SW480 (cell line): ENCODE data around the gene TSPEAR.

Experiments
- DNase-seq: peaks from one replicate; pipeline ENCODE4 v3.0.0-alpha.2; 2016; ENCODE audit warnings: low spot score

The TSPEAR gene

DNA sequence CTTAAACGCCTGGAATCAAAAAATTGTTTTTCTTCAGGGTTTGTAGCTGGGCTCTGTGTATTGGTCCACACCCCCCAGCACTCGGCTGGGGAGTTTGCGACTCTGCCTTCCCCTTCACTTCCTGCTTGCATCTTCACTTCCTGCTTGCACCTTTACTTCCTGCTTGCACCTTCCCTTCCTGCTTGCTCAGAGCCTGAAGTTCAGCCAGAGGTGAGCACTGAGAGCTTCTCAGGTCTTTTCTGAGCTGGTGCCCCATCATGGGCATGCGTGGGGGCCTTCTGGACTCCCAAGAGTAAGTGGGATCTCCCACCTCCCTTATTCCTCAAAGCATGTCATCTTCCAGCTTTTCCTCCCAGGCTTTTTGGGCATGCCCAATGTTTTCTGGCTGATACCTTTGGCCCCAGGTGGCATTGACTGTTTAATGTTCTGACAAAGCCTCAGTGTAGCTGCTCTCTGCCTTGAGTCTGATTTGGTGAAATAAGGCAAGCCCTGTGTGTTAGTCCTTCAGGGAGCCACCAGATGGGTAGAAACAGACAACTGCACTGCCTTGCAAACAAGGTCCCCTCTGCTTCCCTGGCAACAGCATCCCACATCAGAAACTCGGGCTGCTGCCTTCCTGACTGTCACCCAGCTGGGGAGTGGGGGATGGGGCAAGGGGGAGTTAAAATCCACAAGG is 163.6 kb downstream of the TSPEAR start:
- DNase-seq, result no peak

DNA sequence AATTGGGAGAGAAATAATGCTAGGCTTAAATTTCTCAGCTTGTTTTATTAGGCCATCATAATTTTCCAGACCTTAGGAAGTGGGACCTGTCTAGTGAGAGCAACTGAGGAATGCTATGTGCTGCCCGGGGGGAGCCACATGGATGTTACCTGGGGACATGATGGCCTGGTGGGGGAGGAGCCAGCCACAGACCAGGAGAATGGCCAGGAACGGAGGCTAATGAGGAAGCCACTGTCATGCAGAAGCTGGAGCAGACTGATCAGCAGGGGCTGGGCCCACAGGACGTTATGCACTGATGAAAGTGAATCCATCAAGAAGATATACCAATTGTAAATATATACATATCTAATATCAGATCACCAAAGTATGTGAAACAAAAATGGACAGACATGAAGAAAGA is 166.8 kb downstream of the TSPEAR start:
- no peak for DNase-seq

DNA sequence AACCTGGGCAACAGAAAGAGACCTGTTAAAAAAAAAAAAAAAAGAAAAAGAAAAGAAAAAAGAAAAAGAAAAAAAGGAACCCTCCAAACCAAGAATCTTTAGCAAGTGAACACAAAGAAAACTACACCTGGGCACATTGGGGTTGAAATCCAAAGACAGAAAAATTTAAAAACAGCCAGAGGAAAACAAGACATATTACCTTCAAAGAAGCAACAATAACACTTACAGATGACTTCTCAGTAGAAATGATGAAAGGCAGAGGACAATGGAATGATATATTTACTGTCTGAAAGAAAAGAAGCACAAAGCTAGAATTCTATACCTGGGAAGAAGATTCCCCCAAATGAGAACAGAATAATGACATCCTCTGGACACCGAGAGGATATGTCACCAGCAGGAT is 168.7 kb downstream of the TSPEAR start:
- DNase-seq, result no peak

DNA sequence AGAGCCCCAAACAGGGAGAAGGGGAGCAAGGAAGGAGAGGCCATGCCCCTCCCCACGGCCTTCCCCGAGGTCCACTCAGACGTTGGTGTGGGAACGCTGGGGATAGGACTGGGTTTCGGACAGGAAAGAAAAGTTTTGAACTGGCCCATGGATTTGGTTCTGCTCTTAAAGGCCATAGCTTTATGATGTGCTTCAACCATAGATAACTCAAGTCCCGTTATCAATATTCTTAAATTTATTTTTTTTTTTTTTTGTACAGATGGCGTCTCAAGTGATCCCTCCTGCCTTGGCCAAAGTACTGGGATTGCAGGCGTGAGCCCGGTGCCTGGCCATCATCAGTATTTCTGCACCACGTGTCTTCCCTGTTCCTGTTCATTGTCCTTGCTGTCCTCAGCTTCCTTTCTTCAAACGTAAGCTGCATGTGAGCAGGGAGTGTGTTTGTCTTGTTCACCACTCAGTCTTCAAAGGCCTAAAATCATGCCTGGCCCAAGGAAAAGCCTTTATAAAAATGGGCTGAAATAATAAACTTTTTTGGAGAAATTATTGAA is 170.6 kb downstream of the TSPEAR start:
- DNase-seq, result no peak

DNA sequence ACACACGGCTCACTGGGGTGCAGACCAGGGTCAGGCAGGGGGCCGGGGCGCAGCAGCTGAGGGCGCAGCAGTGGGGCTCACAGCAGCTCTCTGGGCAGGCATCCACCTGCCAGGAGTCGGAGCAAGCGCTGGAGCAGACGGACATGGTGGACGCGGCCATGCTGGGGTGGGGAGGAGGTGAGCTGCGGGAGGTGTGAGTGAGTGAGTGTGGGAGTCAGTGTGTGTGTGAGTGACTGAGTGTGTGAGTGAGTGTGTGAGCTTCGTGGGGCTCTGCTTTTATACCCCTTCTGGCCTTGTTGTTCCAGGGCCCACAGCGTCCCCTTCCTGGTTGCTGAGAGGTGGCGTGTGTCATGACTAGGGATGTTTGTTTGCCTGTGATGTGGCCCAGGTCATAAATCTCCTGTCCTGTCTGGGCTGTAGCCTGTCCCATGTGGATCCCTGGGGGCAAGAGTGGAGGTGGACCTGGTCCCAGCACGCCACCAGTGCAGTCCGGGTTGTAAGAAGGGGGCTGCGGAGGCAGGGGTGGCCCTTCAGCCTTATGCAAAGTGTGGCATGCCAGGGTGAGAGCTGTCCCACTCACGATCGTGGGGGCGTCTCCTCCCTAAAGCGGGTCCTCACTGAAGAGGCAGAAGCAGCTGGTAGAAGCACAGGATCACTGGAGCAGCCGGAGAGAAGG is 171.2 kb downstream of the TSPEAR start, which contains the start of gene KRTAP10-1:
KRTAP10-1 (minus strand) TSS at position 205 of the 676 bp plus-strand sequence; CDS start at position 160, 45 bp downstream.
- no peak for DNase-seq

DNA sequence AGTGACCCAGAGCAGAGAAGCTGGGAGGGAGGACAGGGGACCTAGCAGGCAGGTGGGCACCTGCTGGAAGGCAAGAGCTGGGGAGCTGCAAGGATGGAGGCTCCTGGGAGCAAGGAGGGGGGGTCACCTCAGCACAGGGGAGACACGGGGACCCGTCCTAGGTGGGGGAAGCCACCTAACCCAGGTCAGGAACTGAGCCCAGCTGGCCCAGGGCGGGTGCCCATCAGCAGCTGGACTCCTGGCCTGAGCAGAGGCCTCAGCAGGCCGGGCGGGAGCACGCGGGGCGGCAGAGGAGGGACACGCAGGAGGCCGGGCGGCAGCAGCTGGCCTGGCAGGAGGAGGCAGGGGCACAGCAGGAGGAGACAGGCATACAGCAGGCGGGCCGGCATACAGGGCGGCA is 172.3 kb downstream of the TSPEAR start:
- DNase-seq, result no peak

DNA sequence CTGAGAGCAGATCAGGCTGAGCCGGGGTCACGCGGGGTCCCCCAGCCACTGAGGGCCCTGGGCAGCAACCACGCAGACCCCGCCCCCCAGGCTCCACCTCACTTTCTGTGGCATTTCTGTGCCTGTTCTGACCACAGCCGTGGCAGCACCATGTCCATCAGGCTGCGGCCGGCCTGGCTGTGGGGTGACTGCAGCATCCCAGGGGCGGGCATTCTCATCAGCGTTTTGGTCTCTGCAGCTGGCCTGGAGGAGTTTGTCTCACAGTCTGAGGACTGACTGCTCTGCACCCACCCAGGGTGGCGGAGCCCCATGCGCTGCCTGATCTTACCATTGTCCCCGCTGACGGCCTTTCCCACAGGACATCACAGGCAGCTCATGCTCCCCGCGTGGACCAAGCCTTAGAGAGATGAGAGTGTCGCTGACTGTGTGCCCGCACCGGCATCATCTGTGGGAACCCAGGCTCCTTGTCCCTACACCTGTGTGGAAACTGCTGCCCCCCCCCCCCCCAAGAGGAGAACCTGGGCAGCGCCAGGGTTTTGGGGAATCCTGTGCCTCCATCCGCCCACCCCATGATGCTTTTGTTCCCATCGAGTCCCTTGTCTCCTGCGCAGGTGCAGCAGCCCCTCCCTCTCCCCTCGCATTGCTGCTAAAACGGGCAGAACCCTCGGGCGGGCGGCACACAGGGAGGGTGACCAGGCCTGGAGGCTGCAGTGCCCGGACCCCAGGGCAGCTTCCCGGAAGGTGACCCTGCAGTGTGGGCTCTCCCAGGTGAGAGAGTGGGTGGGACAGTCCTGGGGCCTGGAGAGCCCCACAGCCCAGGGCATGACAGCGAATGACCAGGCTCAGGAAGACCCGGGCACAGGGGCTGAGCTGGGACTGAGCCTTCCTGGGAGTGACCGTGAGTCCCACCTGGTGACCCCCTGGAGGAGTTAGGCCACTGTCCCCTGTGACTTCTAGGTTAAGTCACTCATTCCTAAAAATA is 173.2 kb downstream of the TSPEAR start:
- no peak for DNase-seq

DNA sequence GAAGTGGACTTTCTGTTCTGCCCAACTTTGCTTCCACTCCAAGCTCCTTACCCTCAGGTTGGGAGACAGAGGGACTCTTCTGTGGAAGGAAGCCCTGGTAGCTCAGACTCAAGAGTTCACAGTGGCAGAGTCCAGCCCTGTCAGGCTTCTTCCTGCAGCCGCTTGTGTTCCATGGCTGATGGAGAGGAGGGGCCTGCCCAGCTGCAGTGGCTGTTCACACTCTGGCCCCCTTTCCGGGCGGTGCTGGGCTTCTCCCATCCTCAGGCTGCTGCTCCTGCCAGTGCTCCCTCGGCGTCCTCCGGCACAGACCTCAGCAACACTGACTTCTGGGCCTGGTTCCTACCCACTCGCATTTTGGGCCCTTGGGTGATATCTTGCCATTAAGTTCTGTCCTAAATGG is 175.4 kb downstream of the TSPEAR start:
- no peak for DNase-seq

DNA sequence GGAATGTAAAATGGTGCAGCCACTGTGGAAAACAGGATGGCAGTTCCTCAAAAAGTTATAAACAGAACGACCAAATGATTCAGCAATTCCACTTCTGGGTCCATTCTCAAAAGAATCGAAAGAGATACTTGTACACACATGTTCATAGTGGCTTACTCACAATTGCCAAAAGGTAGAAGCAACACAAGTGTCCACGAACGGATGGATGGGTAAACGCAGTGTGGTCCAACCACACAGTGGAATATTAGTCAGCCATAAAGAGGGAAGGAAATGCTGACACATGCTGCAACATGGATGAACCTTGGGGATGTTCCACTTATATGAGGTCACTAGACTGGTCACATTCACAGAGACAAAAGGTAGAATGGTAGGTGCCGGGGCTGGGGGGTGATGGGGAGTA is 176.7 kb downstream of the TSPEAR start:
- no peak for DNase-seq

DNA sequence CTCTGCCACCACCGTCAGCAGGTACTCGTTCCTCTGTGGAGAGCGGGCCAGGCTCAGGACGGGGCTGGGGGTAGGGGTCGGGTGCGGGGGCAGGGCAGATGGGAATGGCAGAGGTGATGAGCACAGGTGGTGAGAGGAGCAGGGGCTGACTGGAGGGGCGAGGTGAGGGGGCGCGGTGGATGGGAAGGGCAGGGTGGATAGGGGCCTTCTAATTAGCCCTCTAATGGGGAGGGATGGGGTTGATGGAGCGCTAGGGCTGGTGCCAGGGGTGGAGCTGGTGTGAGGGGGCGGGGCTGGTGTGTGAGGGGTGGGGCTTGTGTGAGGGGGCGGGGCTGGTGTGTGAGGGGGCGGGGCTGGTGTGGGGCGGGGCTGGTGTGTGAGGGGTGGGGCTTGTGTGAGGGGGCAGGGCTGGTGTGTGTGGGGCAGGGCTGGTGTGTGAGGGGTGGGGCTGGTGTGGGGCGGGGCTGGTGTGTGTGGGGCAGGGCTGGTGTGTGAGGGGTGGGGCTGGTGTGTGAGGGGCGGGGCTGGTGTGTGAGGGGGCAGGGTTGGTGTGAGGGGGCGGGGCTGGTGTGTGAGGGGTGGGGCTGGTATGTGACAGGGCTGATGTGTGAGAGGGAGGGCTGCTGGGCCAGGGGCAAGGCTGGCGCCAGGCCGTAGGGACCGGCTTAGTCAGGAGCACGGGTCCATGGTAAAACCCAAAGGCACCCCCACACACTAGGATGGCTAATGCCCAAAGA is 177.3 kb downstream of the TSPEAR start:
- no peak for DNase-seq

DNA sequence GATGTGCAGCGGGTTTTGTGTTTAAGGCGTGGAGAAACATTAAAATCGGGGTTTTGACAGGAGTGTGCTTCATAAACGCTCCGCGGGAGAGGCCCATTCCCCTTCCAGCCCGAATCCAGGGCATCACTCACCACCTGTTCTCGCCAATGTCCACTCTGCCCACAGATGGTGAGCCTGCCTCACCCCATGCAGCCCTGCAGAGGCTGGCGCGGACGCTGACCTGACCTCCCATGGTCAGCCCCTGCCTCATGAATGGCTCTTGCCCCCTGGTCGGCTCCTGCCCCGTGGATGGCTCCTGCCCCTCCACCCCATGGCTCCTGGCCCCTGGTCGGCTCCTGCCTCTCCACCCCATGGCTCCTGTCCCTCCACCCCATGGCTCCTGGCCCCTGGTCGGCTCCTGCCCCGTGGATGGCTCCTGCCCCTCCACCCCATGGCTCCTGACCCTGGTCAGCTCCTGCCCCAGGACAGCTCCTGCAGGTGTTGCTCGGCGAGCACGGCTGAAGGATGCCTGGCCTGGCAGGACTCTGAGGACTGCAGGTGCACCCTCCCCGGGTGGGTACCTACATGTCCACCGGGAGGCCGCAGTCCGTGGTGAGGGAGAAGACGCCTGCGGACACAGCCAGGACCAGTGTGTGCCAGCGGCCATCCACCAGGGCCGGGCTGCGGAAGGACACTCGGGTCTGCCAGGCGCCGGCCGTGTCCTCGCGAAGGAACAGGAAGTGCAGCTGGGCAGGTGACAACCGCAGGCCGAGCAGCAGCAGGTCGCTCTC is 178.1 kb downstream of the TSPEAR start:
- DNase-seq, result no peak

DNA sequence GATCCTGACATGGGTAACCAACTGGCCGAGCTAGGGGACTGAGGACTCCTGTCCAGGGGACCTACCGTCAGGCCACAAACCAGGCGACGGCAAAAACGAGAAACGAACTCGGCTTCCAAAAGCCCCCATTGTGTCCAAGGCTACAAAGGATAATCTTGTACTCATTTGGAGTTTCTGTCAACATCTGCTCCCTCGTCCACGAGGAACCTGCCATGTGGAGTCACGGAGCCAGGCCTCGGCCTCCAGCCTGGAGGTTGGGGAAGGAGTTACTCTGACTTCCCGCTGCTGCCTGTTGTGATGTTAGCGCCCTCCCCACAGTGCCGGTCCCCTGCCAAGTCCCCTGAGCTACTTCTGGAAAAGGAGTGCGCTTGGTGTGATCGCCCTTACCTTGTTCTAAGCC is 178.7 kb downstream of the TSPEAR start:
- DNase-seq, result no peak

DNA sequence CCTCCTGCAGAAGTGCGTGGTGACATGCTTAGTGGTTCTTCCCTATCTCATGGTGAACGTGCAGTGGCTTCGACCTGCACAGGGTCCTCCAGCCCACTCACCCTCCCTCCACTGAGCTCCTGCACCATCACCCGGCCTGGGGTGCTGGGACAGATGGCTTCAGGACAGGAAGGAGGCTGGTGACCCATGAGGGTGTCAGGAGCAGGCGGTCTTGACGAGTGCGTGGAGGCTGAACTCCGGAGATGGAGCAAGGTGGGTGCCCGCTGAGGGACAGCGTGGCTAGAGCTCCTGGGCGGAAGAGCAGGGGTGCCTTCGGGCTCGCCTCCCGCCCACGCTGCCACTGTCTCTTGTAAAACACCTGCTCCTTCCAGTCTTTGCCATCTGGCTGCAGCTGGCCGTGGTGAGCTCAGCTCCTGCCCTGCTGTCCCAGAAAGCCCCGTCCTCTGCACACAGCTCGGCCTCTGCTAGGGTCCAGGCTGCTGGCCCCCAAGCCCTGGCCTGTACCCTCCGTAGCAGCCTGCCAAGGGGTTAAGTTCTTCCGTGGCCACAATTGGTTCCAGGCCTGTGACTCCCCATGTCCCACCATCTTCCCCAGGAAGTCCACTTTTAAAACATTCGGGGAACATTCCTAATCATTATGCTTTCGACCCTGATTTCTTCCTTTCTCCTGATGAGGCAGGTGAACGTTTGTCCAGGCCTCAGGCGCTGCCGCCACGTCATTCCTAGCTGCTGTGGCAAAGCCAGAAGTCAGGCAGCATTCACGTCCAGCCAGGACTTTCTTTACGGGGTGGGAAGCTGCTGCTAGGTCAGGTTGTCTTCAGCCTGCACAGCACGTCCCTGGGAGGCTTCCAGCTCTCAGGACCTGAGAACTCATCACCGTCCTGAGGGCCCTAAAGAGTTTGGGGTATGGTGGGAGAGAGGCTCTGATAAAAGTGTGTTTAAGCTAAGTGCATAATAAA is 179.5 kb downstream of the TSPEAR start:
- no peak for DNase-seq

DNA sequence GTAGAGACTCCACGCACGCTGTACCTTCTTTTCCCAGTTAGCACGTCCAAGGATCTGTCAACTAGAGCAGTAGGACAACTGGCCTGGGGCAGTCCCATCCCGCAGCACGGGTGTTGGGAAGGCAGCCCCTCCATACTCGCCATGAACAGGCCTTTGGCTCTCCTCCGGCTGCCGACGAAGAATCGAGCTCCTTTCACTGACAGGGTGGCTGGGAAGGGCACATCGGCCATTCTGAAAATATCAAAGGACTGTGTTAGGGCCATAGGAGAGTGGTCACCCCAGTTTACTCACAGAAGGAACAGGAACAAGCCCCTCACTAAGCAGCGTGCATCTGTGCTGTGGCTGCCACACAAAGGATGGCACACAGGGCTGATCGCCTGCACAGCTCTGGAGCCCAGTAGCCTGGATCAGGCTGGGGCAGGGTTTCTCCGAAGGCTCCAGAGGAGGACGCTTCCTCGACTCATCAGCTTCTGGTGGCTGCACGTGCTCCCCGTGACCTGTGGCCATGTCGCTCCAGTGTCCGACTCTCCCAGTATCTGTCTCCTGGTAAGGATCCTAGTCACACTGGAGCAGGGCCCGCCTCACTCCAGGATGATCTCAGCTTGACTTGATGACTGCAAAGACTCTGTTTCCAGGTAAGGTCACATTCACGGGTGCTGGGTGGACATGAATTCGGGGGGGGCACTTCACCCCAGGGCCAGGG is 180.3 kb downstream of the TSPEAR start:
- no peak for DNase-seq

DNA sequence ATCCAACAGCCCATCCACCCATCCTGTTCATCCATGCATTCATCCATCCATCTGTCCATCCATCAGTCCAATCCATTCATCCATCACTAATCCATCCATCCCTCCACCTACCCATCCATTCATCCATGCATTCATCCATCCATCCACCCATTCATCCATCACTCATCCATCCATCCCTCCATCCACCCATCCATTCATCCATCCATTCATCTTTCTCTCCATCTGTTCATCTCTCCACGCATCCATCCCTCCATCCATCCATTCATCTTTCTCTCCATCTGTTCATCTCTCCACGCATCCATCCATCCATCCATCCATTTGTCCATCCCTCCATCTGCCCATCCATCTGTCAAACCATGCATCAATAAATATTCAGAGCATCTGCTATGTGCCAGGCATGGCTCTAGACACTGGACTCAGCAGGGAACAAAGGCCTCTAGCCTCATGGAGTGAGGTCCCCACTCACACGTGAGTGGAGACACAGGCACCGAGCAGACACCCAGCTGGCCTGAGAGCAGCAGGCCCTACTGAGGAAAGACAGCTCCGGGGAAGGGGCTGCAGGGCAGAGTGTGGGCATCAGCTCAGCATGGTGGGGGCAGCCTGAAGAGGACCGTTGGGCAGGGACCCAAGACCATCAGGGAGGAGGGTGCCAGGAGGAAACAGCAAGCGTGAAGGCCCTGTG is 181.0 kb downstream of the TSPEAR start:
- DNase-seq, result no peak

DNA sequence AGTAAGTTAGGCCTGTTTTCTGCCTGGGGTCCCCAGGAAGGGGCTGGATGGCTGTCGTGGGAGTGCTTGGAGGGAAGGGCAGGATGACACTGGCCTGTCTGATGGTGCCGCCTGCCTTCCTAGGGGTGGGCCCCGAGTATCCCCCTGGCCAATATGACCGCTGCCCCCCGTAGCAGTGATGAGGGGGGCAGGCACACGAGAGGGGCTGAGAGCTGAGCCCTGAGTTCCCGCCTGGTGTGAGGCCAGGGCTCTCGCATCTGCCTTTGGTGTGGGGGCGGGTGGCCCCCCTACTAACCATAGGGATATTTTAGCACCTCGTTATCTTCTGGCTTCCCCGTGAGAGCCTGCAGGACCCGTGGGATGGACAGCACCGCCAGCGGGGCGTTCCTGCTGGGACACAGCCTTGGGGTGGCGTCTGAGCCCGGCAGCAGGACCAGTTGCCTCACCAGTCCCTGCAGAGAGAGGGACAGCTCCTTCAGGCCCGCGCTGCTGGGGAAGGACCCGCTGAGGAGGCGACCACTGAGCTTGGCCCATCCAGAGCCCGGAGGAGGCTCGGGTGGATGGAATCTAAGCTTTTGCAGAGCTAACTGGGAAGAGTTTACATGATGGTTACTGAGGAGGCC is 181.8 kb downstream of the TSPEAR start:
- no peak for DNase-seq

DNA sequence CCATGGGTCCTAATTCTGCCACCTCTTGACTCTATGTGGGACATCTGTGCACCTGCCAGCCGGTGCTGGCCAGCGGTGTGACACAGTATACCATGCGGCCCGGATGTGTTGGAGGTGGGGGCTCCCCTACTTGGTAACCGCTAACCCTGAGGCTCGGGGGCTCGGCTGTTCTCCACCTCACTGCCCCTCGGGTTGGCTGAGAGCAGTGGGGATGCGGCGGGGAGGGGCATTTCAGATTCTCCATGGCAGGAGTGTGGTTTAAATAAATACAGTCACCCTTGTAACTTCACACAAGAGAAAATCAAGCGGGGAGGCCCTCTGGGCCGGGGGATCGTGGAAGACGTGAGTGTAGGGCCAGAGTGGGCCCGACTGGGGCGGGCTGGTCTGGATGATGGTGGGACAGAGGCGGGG is 182.4 kb downstream of the TSPEAR start:
- no peak for DNase-seq

DNA sequence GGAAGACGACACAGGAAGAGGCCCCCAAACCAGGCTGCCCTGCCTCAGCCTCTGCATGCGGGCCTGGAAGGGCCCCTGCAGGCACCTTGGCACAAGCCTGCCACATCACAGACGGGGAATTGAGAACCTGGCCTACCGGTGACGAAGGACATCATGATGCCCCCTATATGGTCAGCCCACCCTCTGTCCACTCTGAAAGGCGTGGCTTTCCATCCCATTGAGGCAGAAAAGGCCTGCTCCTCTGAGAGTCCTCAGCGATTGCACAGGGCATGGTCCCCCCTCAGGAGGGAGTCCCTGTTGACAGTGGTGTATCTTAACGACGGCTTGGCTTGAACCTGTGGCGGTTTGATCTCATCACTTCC is 182.8 kb downstream of the TSPEAR start:
- no peak for DNase-seq
